HepG2 (cell line): ENCODE measurements around the gene TRIM9. TPM values are rescaled to one million over a fixed set of nuclear protein-coding genes. Genes with fewer than 3 reads are reported as not detected.
A peak's percentile ranks its signal among the peaks of the same experiment; 100 is the strongest.

ENCODE experiments used
- ARNT2 ChIP-seq: sonication (generic); formaldehyde crosslinking; IDR thresholded peaks from 2 replicates; pipeline ENCODE4 v1.8.0; 2022; ENCODE audit warnings: mild to moderate bottlenecking, low read depth, missing genetic modification reagents, moderate library complexity
- BCL6 ChIP-seq: IDR thresholded peaks from 2 replicates; pipeline ENCODE4 v1.6.1; 2016; ENCODE audit warnings: missing genetic modification reagents, missing compliant biosample characterization
- BRD4 ChIP-seq: sonication (generic); formaldehyde crosslinking; IDR thresholded peaks from 2 replicates; pipeline ENCODE4 v1.4.0; 2020; ENCODE audit warnings: missing genetic modification reagents
- GABPB1 ChIP-seq: IDR thresholded peaks from 2 replicates; pipeline ENCODE4 v1.6.1; 2016; ENCODE audit warnings: mild to moderate bottlenecking, missing genetic modification reagents, moderate library complexity, missing compliant biosample characterization
- HOXA5 ChIP-seq: sonication (generic); formaldehyde crosslinking; IDR thresholded peaks from 2 replicates; pipeline ENCODE4 v1.4.0; 2020; ENCODE audit warnings: missing genetic modification reagents
- KLF16 ChIP-seq, 2 experiments: sonication (generic) in 1 of 2; formaldehyde crosslinking in 1 of 2; IDR thresholded peaks; 2 replicates each; pipeline versions ENCODE4 v1.6.1 to v1.8.0; 2016 to 2023; ENCODE audit warnings: missing genetic modification reagents in 2 of 2, missing compliant biosample characterization in 1 of 2
- MIXL1 ChIP-seq: IDR thresholded peaks from 2 replicates; pipeline ENCODE4 v1.6.1; 2016
- MXI1 ChIP-seq: IDR thresholded peaks from 3 replicates; pipeline ENCODE4 v1.6.1; 2012; ENCODE audit warnings: low read depth, low read length, inconsistent platforms, borderline replicate concordance
- NCOA1 ChIP-seq: sonication (generic); formaldehyde crosslinking; IDR thresholded peaks from 2 replicates; pipeline ENCODE4 v1.9.0; 2021; ENCODE audit warnings: missing genetic modification reagents
- RBFOX2 ChIP-seq: fragments of 200-400 bp; formaldehyde crosslinking; IDR thresholded peaks from 2 replicates; pipeline ENCODE4 v1.6.1; 2017; ENCODE audit warnings: low read depth, mild to moderate bottlenecking, low read length
- ZEB1 ChIP-seq: IDR thresholded peaks from 2 replicates; pipeline ENCODE4 v1.6.1; 2012; ENCODE audit warnings: mild to moderate bottlenecking, low read depth, inconsistent platforms; ENCODE audit not compliant: insufficient replicate concordance
- ZMAT3 ChIP-seq: sonication (generic); formaldehyde crosslinking; conservative IDR thresholded peaks from 2 replicates; pipeline ENCODE4 v1.7.0; 2021; ENCODE audit warnings: missing genetic modification reagents
- ZMYM4 ChIP-seq: sonication (generic); formaldehyde crosslinking; IDR thresholded peaks from 2 replicates; pipeline ENCODE4 v1.8.1; 2023; ENCODE audit warnings: mild to moderate bottlenecking, missing genetic modification reagents
- ZNF207 ChIP-seq: fragments of 450-650 bp; IDR thresholded peaks from 2 replicates; pipeline ENCODE4 v1.6.1; 2016; ENCODE audit warnings: antibody characterized with exemption, borderline replicate concordance
- ZNF333 ChIP-seq: sonication (generic); formaldehyde crosslinking; IDR thresholded peaks from 2 replicates; pipeline ENCODE4 v1.4.0; 2020; ENCODE audit warnings: mild to moderate bottlenecking, missing genetic modification reagents, borderline replicate concordance
- ZNF430 ChIP-seq: sonication (generic); formaldehyde crosslinking; IDR thresholded peaks from 2 replicates; pipeline ENCODE4 v1.9.0; 2021; ENCODE audit warnings: mild to moderate bottlenecking, missing genetic modification reagents
- ZNF510 ChIP-seq: sonication (generic); formaldehyde crosslinking; IDR thresholded peaks from 2 replicates; pipeline ENCODE4 v1.4.0; 2020; ENCODE audit warnings: low read depth, mild to moderate bottlenecking, missing genetic modification reagents
- ZNF563 ChIP-seq: sonication (generic); formaldehyde crosslinking; IDR thresholded peaks from 2 replicates; pipeline ENCODE4 v1.8.0; 2022; ENCODE audit warnings: mild to moderate bottlenecking, moderate library complexity, missing genetic modification reagents
- ZNF605 ChIP-seq: sonication (generic); formaldehyde crosslinking; IDR thresholded peaks from 2 replicates; pipeline ENCODE4 v1.8.0; 2022; ENCODE audit warnings: mild to moderate bottlenecking, missing genetic modification reagents
- ZNF772 ChIP-seq: sonication (generic); formaldehyde crosslinking; IDR thresholded peaks from 2 replicates; pipeline ENCODE4 v1.5.0; 2020; ENCODE audit warnings: mild to moderate bottlenecking, missing genetic modification reagents
- polyA plus RNA-seq, 8 experiments: library from polyadenylated mRNA; depleted of rRNA in 3 of 8; stranded (reverse) in 7 of 8; unstranded in 1 of 8; fragments of >200 nt; fragmentation: Illumina TruSeq in 4 of 8; extraction: Trizol in 4 of 8; gene quantifications; 2 replicates each; pipeline versions ENCODE4 v1.2.1 to v1.2.3, GENCODE V29; 2011 to 2016; ENCODE audit warnings: low read depth in 4 of 8, missing spikeins in 1 of 8, mixed read lengths in 1 of 8; ENCODE audit not compliant: insufficient read depth in 1 of 8
- total RNA-seq, 5 experiments: library from RNA; depleted of rRNA; stranded (reverse); fragments of >200 nt; fragmentation: Illumina TruSeq; extraction: Trizol; gene quantifications; 2 replicates each; pipeline ENCODE4 v1.2.3, GENCODE V29; 2016; ENCODE audit warnings: low read depth in 1 of 5
- TF ChIP-seq, protein P1 (sequence below): sonication (generic); formaldehyde crosslinking; IDR thresholded peaks from 2 replicates; pipeline ENCODE4 v1.4.0; 2020; ENCODE audit warnings: missing genetic modification reagents, borderline replicate concordance
- TF ChIP-seq, protein P2 (sequence below): sonication (generic); formaldehyde crosslinking; IDR thresholded peaks from 2 replicates; pipeline ENCODE4 v1.5.1; 2020; ENCODE audit warnings: mild to moderate bottlenecking, missing genetic modification reagents, moderate library complexity
- TF ChIP-seq, protein P3 (sequence below): sonication (generic); formaldehyde crosslinking; IDR thresholded peaks from 2 replicates; pipeline ENCODE4 v1.5.0; 2020; ENCODE audit warnings: missing genetic modification reagents, mild to moderate bottlenecking, borderline replicate concordance
- TF ChIP-seq, protein P4 (sequence below): IDR thresholded peaks from 2 replicates; pipeline ENCODE4 v1.6.1; 2016; ENCODE audit warnings: missing compliant biosample characterization, missing genetic modification reagents, borderline replicate concordance

The TRIM9 gene
- total and polyA plus RNA-seq, 2 of the 13 experiments (the other 11 are each of a cell fraction or from before 2014, with no cell fraction given), result 0.04 to 0.07 TPM

DNA sequence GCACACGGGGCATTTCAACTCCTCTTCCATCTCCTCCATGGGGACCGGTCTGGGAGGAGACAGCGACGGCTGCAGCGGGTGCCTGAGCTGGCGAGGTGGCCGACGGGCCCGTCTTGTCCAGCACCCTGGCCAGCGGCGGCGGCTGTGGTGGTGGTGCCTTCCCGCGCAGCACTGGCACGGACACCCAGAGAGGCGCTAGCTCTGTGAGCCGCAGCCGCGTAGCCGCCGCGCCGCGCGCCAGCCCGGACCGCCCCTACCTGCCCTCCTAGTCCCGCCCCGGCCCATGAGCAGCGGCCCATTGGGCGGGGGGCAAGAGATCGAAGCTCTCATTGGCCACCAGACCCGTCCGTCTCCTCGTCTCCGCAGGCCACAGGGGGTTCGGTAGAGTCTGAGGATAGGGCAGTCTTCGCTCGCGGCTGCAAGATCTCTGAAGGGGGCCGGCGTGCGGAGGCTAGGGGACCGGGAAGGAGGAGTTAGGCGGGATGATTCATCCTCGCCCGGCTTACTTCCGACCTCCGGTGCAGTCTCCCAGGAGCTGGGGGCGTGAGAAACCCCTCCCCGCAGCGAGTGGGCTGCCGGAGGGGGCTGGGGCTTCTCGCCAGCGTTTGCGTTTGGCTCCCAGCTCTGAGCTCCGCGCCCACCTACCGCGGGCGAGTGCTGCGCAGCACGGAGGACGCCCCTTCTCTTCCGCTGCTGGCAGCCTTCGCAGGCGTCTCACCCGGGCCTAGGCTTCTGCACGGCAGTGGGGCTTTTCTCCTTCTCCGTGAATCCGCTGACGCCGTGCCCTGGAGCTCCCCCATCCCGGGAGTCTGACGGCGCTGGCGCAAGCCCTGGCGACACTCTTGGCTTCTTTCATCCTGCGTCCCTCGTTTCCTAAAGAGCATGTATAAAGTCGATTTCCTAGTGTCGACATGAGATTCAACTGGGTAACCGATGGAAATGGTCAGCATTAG, at the start of gene TRIM9 (continued):
- TF ChIP-seq, protein P1, sequence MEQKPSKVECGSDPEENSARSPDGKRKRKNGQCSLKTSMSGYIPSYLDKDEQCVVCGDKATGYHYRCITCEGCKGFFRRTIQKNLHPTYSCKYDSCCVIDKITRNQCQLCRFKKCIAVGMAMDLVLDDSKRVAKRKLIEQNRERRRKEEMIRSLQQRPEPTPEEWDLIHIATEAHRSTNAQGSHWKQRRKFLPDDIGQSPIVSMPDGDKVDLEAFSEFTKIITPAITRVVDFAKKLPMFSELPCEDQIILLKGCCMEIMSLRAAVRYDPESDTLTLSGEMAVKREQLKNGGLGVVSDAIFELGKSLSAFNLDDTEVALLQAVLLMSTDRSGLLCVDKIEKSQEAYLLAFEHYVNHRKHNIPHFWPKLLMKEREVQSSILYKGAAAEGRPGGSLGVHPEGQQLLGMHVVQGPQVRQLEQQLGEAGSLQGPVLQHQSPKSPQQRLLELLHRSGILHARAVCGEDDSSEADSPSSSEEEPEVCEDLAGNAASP (CRISPR knock-in tag), result no peak
- TF ChIP-seq, protein P2, sequence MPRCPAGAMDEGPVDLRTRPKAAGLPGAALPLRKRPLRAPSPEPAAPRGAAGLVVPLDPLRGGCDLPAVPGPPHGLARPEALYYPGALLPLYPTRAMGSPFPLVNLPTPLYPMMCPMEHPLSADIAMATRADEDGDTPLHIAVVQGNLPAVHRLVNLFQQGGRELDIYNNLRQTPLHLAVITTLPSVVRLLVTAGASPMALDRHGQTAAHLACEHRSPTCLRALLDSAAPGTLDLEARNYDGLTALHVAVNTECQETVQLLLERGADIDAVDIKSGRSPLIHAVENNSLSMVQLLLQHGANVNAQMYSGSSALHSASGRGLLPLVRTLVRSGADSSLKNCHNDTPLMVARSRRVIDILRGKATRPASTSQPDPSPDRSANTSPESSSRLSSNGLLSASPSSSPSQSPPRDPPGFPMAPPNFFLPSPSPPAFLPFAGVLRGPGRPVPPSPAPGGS (CRISPR knock-in tag), result 0 out of 2 replicates have a peak, but pooled peaks have one; percentile 31
- TF ChIP-seq ZNF207 (no peak), MIXL1 (no peak), ZNF772 (CRISPR knock-in tag) (0 out of 2 replicates have a peak, but pooled peaks have one; percentile 36), ZNF333 (peak; percentile 66; the same call in 1 of the 2 replicates), NCOA1 (CRISPR knock-in tag) (no peak), ZEB1 (peak; percentile 44), ZNF563 (0 out of 2 replicates have a peak, but pooled peaks have one; percentile 24), RBFOX2 (peak; percentile 25; the same call in 1 of the 2 replicates), KLF16 (CRISPR knock-in tag; IDR thresholded peaks at IDR 0.05) (no peak), GABPB1 (CRISPR knock-in tag) (peak; percentile 67; the same call in 1 of the 2 replicates), ZNF510 (CRISPR knock-in tag) (no peak), MXI1 (no peak), ZMYM4 (peak; percentile 35; the same call in 1 of the 2 replicates), ZMAT3 (CRISPR knock-in tag) (peak; percentile 28; the same call in 1 of the 2 replicates), ZNF605 (CRISPR knock-in tag) (0 out of 2 replicates have a peak, but pooled peaks have one; percentile 15), HOXA5 (CRISPR knock-in tag) (no peak), BRD4 (CRISPR knock-in tag) (no peak), ZNF430 (CRISPR knock-in tag) (no peak), ARNT2 (peak; percentile 37), BCL6 (CRISPR knock-in tag) (peak; percentile 26; the same call in 1 of the 2 replicates)
- TF ChIP-seq, protein P3, sequence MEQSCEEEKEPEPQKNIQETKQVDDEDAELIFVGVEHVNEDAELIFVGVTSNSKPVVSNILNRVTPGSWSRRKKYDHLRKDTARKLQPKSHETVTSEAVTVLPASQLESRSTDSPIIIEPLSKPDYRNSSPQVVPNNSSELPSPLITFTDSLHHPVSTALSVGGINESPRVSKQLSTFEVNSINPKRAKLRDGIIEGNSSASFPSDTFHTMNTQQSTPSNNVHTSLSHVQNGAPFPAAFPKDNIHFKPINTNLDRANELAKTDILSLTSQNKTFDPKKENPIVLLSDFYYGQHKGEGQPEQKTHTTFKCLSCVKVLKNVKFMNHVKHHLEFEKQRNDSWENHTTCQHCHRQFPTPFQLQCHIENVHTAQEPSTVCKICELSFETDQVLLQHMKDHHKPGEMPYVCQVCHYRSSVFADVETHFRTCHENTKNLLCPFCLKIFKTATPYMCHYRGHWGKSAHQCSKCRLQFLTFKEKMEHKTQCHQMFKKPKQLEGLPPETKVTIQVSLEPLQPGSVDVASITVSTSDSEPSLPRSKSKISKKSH, result no peak
- TF ChIP-seq, protein P4, sequence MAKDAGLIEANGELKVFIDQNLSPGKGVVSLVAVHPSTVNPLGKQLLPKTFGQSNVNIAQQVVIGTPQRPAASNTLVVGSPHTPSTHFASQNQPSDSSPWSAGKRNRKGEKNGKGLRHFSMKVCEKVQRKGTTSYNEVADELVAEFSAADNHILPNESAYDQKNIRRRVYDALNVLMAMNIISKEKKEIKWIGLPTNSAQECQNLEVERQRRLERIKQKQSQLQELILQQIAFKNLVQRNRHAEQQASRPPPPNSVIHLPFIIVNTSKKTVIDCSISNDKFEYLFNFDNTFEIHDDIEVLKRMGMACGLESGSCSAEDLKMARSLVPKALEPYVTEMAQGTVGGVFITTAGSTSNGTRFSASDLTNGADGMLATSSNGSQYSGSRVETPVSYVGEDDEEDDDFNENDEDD (CRISPR knock-in tag), result peak; percentile 85
